SK-N-SH treated with all-trans-retinoic acid at 6 μM for 48 hours (cell line): ENCODE results near the gene LCLAT1.

Experiments
- ATAC-seq: fragments of 200-7000 bp; cut with Tn5 transposase; 3 replicates; pipeline ENCODE4 v1.9.1; 2020; ENCODE audit warnings: mild to moderate bottlenecking, moderate library complexity
- ARNTL ChIP-seq: fragments of 450-650 bp; formaldehyde crosslinking; IDR thresholded peaks from 2 replicates; pipeline ENCODE4 v1.5.0; 2020; ENCODE audit warnings: low read depth, mild to moderate bottlenecking, moderate library complexity, borderline replicate concordance
- BACH2 ChIP-seq: fragments of 250-450 bp; sonication (Bioruptor Pico); IDR thresholded peaks from 2 replicates; pipeline ENCODE4 v1.9.0; 2021; ENCODE audit warnings: mild to moderate bottlenecking, borderline replicate concordance
- CSDC2 ChIP-seq: fragments of 250-450 bp; sonication (Bioruptor Pico); IDR thresholded peaks from 2 replicates; pipeline ENCODE4 v1.5.0; 2020; ENCODE audit warnings: mild to moderate bottlenecking, moderate library complexity
- ESRRG ChIP-seq: fragments of 250-450 bp; sonication (Bioruptor Pico); IDR thresholded peaks from 2 replicates; pipeline ENCODE4 v1.6.1; 2021; ENCODE audit warnings: mild to moderate bottlenecking
- ISL1 ChIP-seq: fragments of 250-450 bp; sonication (Bioruptor Pico); IDR thresholded peaks from 2 replicates; pipeline ENCODE4 v2.1.2; 2022; ENCODE audit warnings: mild to moderate bottlenecking, moderate library complexity
- OSR1 ChIP-seq: fragments of 250-450 bp; sonication (Bioruptor Pico); IDR thresholded peaks from 2 replicates; pipeline ENCODE4 v1.8.0; 2022; ENCODE audit warnings: moderate library complexity, mild to moderate bottlenecking, inconsistent platforms
- PPARA ChIP-seq: fragments of 250-450 bp; sonication (Bioruptor Pico); IDR thresholded peaks from 2 replicates; pipeline ENCODE4 v1.5.0; 2020; ENCODE audit warnings: mild to moderate bottlenecking, borderline replicate concordance
- RARB ChIP-seq: fragments of 250-450 bp; sonication (Bioruptor Pico); IDR thresholded peaks from 2 replicates; pipeline ENCODE4 v1.8.0; 2021; ENCODE audit warnings: mild to moderate bottlenecking, moderate library complexity
- SNAI2 ChIP-seq: fragments of 250-450 bp; sonication (Bioruptor Pico); IDR thresholded peaks from 2 replicates; pipeline ENCODE4 v1.5.0; 2020; ENCODE audit warnings: mild to moderate bottlenecking, moderate library complexity
- TCF4 ChIP-seq: fragments of 250-450 bp; sonication (Bioruptor Pico); IDR thresholded peaks from 2 replicates; pipeline ENCODE4 v1.8.0; 2021; ENCODE audit warnings: mild to moderate bottlenecking, moderate library complexity, borderline replicate concordance
- ZC3H10 ChIP-seq: fragments of 250-450 bp; sonication (Bioruptor Pico); IDR thresholded peaks from 2 replicates; pipeline ENCODE4 v1.5.1; 2021; ENCODE audit warnings: mild to moderate bottlenecking, moderate library complexity
- ZFP3 ChIP-seq: fragments of 250-450 bp; sonication (Bioruptor Pico); IDR thresholded peaks from 2 replicates; pipeline ENCODE4 v1.5.0; 2020; ENCODE audit warnings: mild to moderate bottlenecking, moderate library complexity
- ZFP30 ChIP-seq: fragments of 450-650 bp; formaldehyde crosslinking; IDR thresholded peaks from 2 replicates; pipeline ENCODE4 v1.5.0; 2022; ENCODE audit warnings: mild to moderate bottlenecking, moderate library complexity
- ZNF565 ChIP-seq: fragments of 450-650 bp; formaldehyde crosslinking; conservative IDR thresholded peaks from 2 replicates; pipeline ENCODE4 v1.5.0; 2020; ENCODE audit warnings: low read depth, mild to moderate bottlenecking, moderate library complexity
- ZNF70 ChIP-seq: fragments of 450-650 bp; formaldehyde crosslinking; IDR thresholded peaks from 2 replicates; pipeline ENCODE4 v1.5.0; 2020; ENCODE audit warnings: mild to moderate bottlenecking, moderate library complexity
- ZNF8 ChIP-seq: fragments of 450-650 bp; formaldehyde crosslinking; IDR thresholded peaks from 2 replicates; pipeline ENCODE4 v1.5.0; 2020; ENCODE audit warnings: mild to moderate bottlenecking, moderate library complexity
- TF ChIP-seq, protein P1 (sequence below): fragments of 250-450 bp; sonication (Bioruptor Pico); IDR thresholded peaks from 2 replicates; pipeline ENCODE4 v1.5.1; 2020; ENCODE audit warnings: low read depth, mild to moderate bottlenecking, moderate library complexity
- TF ChIP-seq, protein P2 (sequence below): fragments of 250-450 bp; sonication (Bioruptor Pico); IDR thresholded peaks from 2 replicates; pipeline ENCODE4 v1.8.0; 2020; ENCODE audit warnings: mild to moderate bottlenecking, moderate library complexity, borderline replicate concordance
- TF ChIP-seq, protein P3 (sequence below): fragments of 250-450 bp; sonication (Bioruptor Pico); IDR thresholded peaks from 2 replicates; pipeline ENCODE4 v1.5.1; 2021; ENCODE audit warnings: mild to moderate bottlenecking, moderate library complexity
- TF ChIP-seq, protein P4 (sequence below): fragments of 250-450 bp; sonication (Bioruptor Pico); IDR thresholded peaks from 2 replicates; pipeline ENCODE4 v1.5.0; 2020; ENCODE audit warnings: mild to moderate bottlenecking, moderate library complexity
- TF ChIP-seq, protein P5 (sequence below): fragments of 250-450 bp; sonication (Bioruptor Pico); IDR thresholded peaks from 2 replicates; pipeline ENCODE4 v1.8.0; 2021; ENCODE audit warnings: low read depth, mild to moderate bottlenecking, moderate library complexity, borderline replicate concordance

LCLAT1 gene

DNA sequence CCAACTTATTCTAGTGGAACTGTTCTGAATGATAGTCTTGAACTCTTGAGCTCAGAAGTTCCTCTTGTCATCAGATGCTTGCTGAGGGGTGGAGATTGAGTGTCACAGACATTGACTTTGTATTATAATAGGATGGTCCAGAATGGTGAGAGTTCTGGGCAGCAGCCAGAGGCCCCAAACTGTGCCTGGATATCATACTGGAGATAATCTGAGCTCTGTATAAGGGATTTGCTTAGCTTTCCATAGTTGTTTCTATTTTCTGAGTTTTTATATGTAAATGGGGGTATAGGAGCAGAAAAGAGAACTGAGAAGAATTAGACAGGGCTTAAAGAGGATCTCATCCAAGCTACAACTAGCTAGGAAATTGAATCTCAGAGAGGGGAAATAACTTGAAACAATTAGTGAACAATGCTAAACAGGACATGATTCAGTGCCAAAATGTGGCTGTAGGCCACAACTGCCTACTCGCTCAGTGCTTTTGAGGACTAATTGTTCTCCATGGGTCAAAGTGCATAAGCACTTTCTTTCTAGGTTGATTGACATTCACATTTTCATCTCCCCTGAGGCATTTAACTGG lies 10.1 kb upstream of the LCLAT1 start:
- ATAC-seq = no peak
- no peak for TF ChIP-seq RARB (CRISPR knock-in tag)
- TF ChIP-seq, protein P1, sequence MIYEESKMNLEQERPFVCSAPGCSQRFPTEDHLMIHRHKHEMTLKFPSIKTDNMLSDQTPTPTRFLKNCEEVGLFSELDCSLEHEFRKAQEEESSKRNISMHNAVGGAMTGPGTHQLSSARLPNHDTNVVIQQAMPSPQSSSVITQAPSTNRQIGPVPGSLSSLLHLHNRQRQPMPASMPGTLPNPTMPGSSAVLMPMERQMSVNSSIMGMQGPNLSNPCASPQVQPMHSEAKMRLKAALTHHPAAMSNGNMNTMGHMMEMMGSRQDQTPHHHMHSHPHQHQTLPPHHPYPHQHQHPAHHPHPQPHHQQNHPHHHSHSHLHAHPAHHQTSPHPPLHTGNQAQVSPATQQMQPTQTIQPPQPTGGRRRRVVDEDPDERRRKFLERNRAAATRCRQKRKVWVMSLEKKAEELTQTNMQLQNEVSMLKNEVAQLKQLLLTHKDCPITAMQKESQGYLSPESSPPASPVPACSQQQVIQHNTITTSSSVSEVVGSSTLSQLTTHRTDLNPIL (CRISPR knock-in tag) = no peak
- no peak for TF ChIP-seq ISL1 (CRISPR knock-in tag)
- TF ChIP-seq, protein P2, sequence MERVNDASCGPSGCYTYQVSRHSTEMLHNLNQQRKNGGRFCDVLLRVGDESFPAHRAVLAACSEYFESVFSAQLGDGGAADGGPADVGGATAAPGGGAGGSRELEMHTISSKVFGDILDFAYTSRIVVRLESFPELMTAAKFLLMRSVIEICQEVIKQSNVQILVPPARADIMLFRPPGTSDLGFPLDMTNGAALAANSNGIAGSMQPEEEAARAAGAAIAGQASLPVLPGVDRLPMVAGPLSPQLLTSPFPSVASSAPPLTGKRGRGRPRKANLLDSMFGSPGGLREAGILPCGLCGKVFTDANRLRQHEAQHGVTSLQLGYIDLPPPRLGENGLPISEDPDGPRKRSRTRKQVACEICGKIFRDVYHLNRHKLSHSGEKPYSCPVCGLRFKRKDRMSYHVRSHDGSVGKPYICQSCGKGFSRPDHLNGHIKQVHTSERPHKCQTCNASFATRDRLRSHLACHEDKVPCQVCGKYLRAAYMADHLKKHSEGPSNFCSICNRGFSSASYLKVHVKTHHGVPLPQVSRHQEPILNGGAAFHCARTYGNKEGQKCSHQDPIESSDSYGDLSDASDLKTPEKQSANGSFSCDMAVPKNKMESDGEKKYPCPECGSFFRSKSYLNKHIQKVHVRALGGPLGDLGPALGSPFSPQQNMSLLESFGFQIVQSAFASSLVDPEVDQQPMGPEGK (CRISPR knock-in tag) = no peak
- no peak for TF ChIP-seq CSDC2
- TF ChIP-seq, protein P3, sequence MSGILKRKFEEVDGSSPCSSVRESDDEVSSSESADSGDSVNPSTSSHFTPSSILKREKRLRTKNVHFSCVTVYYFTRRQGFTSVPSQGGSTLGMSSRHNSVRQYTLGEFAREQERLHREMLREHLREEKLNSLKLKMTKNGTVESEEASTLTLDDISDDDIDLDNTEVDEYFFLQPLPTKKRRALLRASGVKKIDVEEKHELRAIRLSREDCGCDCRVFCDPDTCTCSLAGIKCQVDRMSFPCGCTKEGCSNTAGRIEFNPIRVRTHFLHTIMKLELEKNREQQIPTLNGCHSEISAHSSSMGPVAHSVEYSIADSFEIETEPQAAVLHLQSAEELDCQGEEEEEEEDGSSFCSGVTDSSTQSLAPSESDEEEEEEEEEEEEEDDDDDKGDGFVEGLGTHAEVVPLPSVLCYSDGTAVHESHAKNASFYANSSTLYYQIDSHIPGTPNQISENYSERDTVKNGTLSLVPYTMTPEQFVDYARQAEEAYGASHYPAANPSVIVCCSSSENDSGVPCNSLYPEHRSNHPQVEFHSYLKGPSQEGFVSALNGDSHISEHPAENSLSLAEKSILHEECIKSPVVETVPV (CRISPR knock-in tag) = no peak
- TF ChIP-seq TCF4 (CRISPR knock-in tag) = no peak
- no peak for TF ChIP-seq ZNF565 (CRISPR knock-in tag)
- no peak for TF ChIP-seq PPARA (CRISPR knock-in tag)
- TF ChIP-seq ZNF70 = no peak
- TF ChIP-seq ZC3H10 = no peak
- TF ChIP-seq BACH2 (CRISPR knock-in tag) = no peak
- TF ChIP-seq ZFP30 = no peak
- TF ChIP-seq ESRRG (CRISPR knock-in tag) = no peak
- TF ChIP-seq, protein P4, sequence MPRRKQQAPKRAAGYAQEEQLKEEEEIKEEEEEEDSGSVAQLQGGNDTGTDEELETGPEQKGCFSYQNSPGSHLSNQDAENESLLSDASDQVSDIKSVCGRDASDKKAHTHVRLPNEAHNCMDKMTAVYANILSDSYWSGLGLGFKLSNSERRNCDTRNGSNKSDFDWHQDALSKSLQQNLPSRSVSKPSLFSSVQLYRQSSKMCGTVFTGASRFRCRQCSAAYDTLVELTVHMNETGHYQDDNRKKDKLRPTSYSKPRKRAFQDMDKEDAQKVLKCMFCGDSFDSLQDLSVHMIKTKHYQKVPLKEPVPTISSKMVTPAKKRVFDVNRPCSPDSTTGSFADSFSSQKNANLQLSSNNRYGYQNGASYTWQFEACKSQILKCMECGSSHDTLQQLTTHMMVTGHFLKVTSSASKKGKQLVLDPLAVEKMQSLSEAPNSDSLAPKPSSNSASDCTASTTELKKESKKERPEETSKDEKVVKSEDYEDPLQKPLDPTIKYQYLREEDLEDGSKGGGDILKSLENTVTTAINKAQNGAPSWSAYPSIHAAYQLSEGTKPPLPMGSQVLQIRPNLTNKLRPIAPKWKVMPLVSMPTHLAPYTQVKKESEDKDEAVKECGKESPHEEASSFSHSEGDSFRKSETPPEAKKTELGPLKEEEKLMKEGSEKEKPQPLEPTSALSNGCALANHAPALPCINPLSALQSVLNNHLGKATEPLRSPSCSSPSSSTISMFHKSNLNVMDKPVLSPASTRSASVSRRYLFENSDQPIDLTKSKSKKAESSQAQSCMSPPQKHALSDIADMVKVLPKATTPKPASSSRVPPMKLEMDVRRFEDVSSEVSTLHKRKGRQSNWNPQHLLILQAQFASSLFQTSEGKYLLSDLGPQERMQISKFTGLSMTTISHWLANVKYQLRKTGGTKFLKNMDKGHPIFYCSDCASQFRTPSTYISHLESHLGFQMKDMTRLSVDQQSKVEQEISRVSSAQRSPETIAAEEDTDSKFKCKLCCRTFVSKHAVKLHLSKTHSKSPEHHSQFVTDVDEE = no peak
- no peak for TF ChIP-seq ZNF8 (CRISPR knock-in tag)
- no peak for TF ChIP-seq ARNTL (CRISPR knock-in tag)
- TF ChIP-seq SNAI2 (CRISPR knock-in tag) = no peak
- TF ChIP-seq, protein P5, sequence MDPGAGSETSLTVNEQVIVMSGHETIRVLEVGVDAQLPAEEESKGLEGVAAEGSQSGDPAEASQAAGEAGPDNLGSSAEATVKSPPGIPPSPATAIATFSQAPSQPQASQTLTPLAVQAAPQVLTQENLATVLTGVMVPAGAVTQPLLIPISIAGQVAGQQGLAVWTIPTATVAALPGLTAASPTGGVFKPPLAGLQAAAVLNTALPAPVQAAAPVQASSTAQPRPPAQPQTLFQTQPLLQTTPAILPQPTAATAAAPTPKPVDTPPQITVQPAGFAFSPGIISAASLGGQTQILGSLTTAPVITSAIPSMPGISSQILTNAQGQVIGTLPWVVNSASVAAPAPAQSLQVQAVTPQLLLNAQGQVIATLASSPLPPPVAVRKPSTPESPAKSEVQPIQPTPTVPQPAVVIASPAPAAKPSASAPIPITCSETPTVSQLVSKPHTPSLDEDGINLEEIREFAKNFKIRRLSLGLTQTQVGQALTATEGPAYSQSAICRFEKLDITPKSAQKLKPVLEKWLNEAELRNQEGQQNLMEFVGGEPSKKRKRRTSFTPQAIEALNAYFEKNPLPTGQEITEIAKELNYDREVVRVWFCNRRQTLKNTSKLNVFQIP = no peak
- TF ChIP-seq ZFP3 = no peak

DNA sequence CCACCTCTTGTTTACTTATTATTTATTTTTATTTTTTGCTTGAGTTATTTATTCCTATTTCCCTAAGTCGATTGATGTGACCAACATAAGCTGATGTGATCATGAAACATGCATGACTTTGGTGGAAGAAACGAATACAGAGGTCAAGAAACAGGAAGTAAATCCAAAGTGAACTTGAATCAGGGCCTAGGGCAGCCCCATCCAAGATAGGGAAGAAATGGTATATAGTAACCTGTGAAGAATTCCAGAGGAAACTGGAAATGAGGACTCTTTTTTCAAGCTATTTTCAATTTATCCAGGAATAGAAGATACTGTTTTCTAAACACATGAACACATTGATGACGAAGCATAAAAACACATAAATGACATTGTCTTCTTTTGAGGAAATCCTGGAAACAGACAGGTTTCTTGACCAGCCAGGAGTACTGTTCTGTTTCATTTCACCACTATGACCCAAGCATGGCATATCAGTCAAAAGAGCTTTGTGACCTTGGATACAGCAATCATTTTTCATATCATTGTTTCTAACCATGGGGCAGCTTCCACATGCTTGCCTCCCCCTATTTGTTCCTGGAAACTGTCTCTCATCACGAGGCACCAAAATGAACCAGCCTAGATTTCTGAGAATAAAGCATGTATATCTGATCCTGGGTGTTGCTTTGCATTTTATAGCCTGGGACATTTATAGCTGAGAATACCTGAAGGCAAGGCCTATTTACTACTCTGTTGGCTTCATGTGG lies 9.1 kb upstream of the LCLAT1 start:
- ATAC-seq = no peak
- TF ChIP-seq PPARA (CRISPR knock-in tag) = no peak
- no peak for TF ChIP-seq RARB (CRISPR knock-in tag)
- no peak for TF ChIP-seq OSR1 (CRISPR knock-in tag)
- TF ChIP-seq TCF4 (CRISPR knock-in tag) = no peak
- TF ChIP-seq, protein P3 (CRISPR knock-in tag) = no peak
- TF ChIP-seq, protein P2 (CRISPR knock-in tag) = no peak
- TF ChIP-seq, protein P1 (CRISPR knock-in tag) = no peak
- no peak for TF ChIP-seq ZFP30
- TF ChIP-seq ZNF70 = no peak
- TF ChIP-seq BACH2 (CRISPR knock-in tag) = no peak
- TF ChIP-seq ZNF8 (CRISPR knock-in tag) = no peak
